Stomach (tissue), 4 donors: ENCODE measurements around the gene NARS2.

Experiments used
- EP300 ChIP-seq: sonication (generic); formaldehyde crosslinking; IDR thresholded peaks from one replicate; pipeline ENCODE4 v1.6.1; 2017; ENCODE audit warnings: antibody characterized with exemption
- TF ChIP-seq, protein P1 (sequence below), 7 experiments: fragments of 450-650 bp in 4 of 7; fragments of 200-600 bp in 3 of 7; sonication (generic) in 3 of 7; IDR thresholded peaks; one replicate each; pipeline ENCODE4 v1.5.1; 2016 to 2019; ENCODE audit warnings: antibody characterized with exemption in 7 of 7, control low read depth in 2 of 7, mild to moderate bottlenecking in 1 of 7

- TF ChIP-seq, protein P1, sequence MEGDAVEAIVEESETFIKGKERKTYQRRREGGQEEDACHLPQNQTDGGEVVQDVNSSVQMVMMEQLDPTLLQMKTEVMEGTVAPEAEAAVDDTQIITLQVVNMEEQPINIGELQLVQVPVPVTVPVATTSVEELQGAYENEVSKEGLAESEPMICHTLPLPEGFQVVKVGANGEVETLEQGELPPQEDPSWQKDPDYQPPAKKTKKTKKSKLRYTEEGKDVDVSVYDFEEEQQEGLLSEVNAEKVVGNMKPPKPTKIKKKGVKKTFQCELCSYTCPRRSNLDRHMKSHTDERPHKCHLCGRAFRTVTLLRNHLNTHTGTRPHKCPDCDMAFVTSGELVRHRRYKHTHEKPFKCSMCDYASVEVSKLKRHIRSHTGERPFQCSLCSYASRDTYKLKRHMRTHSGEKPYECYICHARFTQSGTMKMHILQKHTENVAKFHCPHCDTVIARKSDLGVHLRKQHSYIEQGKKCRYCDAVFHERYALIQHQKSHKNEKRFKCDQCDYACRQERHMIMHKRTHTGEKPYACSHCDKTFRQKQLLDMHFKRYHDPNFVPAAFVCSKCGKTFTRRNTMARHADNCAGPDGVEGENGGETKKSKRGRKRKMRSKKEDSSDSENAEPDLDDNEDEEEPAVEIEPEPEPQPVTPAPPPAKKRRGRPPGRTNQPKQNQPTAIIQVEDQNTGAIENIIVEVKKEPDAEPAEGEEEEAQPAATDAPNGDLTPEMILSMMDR (IDR thresholded peaks at IDR 0.05), result no peak
- TF ChIP-seq EP300, result no peak
Measured at GRCh38 chr11:78467370-78467769, 107.3 kb downstream of the NARS2 start.
